Pericardium fibroblast (primary cell): ENCODE measurements around the gene CLDN16. TPM values are rescaled to one million over a fixed set of nuclear protein-coding genes. Genes with fewer than 3 reads are reported as not detected.

ENCODE experiments used
- total RNA-seq: library from RNA; depleted of rRNA; stranded (reverse); fragments of >200 nt; gene quantifications from 2 replicates; pipeline ENCODE4 v1.2.3, GENCODE V29; 2015

The CLDN16 gene, protein sequence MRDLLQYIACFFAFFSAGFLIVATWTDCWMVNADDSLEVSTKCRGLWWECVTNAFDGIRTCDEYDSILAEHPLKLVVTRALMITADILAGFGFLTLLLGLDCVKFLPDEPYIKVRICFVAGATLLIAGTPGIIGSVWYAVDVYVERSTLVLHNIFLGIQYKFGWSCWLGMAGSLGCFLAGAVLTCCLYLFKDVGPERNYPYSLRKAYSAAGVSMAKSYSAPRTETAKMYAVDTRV
- not detected in 2 replicates for total RNA-seq

GRCh38 chr3:190387578-190388213, at the start of gene CLDN16:
TSS of gene CLDN16 (plus strand) at chr3:190388163. CDS start at chr3:190388330, 167 bp downstream.

DNA sequence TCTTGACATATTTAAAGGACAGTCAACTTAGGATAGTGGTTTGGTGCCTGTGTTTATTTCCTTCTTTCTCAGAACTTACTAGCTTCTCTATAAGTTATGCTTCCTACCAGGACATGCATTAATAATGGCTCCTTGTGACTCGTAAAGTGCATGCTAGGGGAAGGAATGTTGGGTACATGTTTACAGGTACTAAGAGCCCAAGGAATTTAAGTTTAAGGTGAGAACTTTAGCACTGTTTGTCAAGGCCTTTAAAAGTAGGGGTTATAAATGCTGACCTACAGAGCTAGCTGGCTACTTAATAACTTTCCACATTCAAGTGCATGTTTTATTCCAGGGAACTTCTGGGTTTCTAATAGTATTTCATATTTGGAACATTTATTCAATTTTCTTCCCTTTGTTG, 61.8 kb downstream of the CLDN16 start, which contains the start of gene TMEM207:
Gene TMEM207, minus strand, starts transcription at position 101 of the 400 bp plus-strand sequence. Its CDS starts 92 bp downstream, at position 9.

Other genes with a start within 250 kb of the CLDN16 start
- gene CLDN1, start 65.7 kb upstream of the CLDN16 start, total RNA-seq = 0.09 and 0.70 TPM in 2 replicates
- gene TMEM207, start 61.7 kb downstream of the CLDN16 start, total RNA-seq = not detected in 2 replicates
- 8.9 and 20.5 TPM in 2 replicates for gene IL1RAP, start 125.9 kb downstream of the CLDN16 start, total RNA-seq